ENCODE data around the gene NFKB1.
"Not testable (repeated sequence)": the region's sequence is repeated elsewhere in the genome, so short reads cannot be mapped to it uniquely, and the experiment has no call there.

Gene NFKB1

GRCh38 chr4:102604222-102604940, 103.2 kb downstream of the NFKB1 start:
- Histone ChIP-seq H3K36me3 (ENCODE audit: control insufficient read depth, low read depth, low read length) (no peaks in the 10 kb centered on the region), H3K9me3 (ENCODE audit: control insufficient read depth, low read depth, low read length) (no peaks in the 10 kb centered on the region), H3K27ac (ENCODE audit: low read length) (no peak overlapping the region), H3K4me3 (ENCODE audit: low read length) (no peak overlapping the region), H3K4me1 (ENCODE audit: control insufficient read depth, low read depth, low read length) (no peaks in the 10 kb centered on the region), H3K9ac (ENCODE audit: low read length) (no peak overlapping the region), H3K27me3 (ENCODE audit: control insufficient read depth, insufficient read depth, low read length) (no peaks in the 10 kb centered on the region)

- Histone ChIP-seq H3K9ac (ENCODE audit: low read length) (no peak overlapping the region), H3K27me3 (ENCODE audit: control insufficient read depth, insufficient read depth, low read length) (no peaks in the 10 kb centered on the region), H3K36me3 (ENCODE audit: control insufficient read depth, low read depth, low read length) (no peaks in the 10 kb centered on the region), H3K27ac (ENCODE audit: low read length) (no peak overlapping the region), H3K9me3 (ENCODE audit: control insufficient read depth, low read depth, low read length) (no peaks in the 10 kb centered on the region), H3K4me1 (ENCODE audit: control insufficient read depth, low read depth, low read length) (no peaks in the 10 kb centered on the region), H3K4me3 (ENCODE audit: low read length) (no peak overlapping the region)
Observed at GRCh38 chr4:102606261-102606660, 105.1 kb downstream of the NFKB1 start.

- Histone ChIP-seq H3K9ac (ENCODE audit: low read length) (no peak overlapping the region), H3K27me3 (ENCODE audit: control insufficient read depth, insufficient read depth, low read length) (no peaks in the 10 kb centered on the region), H3K36me3 (ENCODE audit: control insufficient read depth, low read depth, low read length) (no peaks in the 10 kb centered on the region), H3K4me3 (ENCODE audit: low read length) (no peak overlapping the region), H3K27ac (ENCODE audit: low read length) (no peak overlapping the region), H3K4me1 (ENCODE audit: control insufficient read depth, low read depth, low read length) (no peaks in the 10 kb centered on the region), H3K9me3 (ENCODE audit: control insufficient read depth, low read depth, low read length) (no peaks in the 10 kb centered on the region)
Observed at GRCh38 chr4:102606846-102607450, 105.8 kb downstream of the NFKB1 start.

- Histone ChIP-seq H3K36me3 (ENCODE audit: control insufficient read depth, low read depth, low read length) (no peaks in the 10 kb centered on the region), H3K9me3 (ENCODE audit: control insufficient read depth, low read depth, low read length) (no peaks in the 10 kb centered on the region), H3K27me3 (ENCODE audit: control insufficient read depth, insufficient read depth, low read length) (no peaks in the 10 kb centered on the region), H3K9ac (ENCODE audit: low read length) (no peak overlapping the region), H3K4me3 (ENCODE audit: low read length) (no peak overlapping the region), H3K27ac (ENCODE audit: low read length) (no peak overlapping the region), H3K4me1 (ENCODE audit: control insufficient read depth, low read depth, low read length) (no peaks in the 10 kb centered on the region)
Observed at GRCh38 chr4:102608190-102608589, 107.0 kb downstream of the NFKB1 start.

GRCh38 chr4:102610007-102610406, 108.8 kb downstream of the NFKB1 start:
- H3K27ac ChIP-seq (ENCODE audit: low read length): no peak overlapping the region
- no peaks in the 10 kb centered on the region for H3K27me3 ChIP-seq (ENCODE audit: control insufficient read depth, insufficient read depth, low read length)
- no peaks in the 10 kb centered on the region for H3K9me3 ChIP-seq (ENCODE audit: control insufficient read depth, low read depth, low read length)
- no peaks in the 10 kb centered on the region for H3K4me1 ChIP-seq (ENCODE audit: control insufficient read depth, low read depth, low read length)
- H3K36me3 ChIP-seq (ENCODE audit: control insufficient read depth, low read depth, low read length): no peaks in the 10 kb centered on the region
- no peak overlapping the region for H3K9ac ChIP-seq (ENCODE audit: low read length)
- no peak overlapping the region for H3K4me3 ChIP-seq (ENCODE audit: low read length)

- H3K4me3 ChIP-seq (ENCODE audit: low read length): no peak overlapping the region
- no peaks in the 10 kb centered on the region for H3K27me3 ChIP-seq (ENCODE audit: control insufficient read depth, insufficient read depth, low read length)
- H3K4me1 ChIP-seq (ENCODE audit: control insufficient read depth, low read depth, low read length): no peaks in the 10 kb centered on the region
- no peaks in the 10 kb centered on the region for H3K9me3 ChIP-seq (ENCODE audit: control insufficient read depth, low read depth, low read length)
- no peak overlapping the region for H3K27ac ChIP-seq (ENCODE audit: low read length)
- no peaks in the 10 kb centered on the region for H3K36me3 ChIP-seq (ENCODE audit: control insufficient read depth, low read depth, low read length)
- no peak overlapping the region for H3K9ac ChIP-seq (ENCODE audit: low read length)
Observed at GRCh38 chr4:102610476-102610875, 109.3 kb downstream of the NFKB1 start.

GRCh38 chr4:102612210-102612609, 111.1 kb downstream of the NFKB1 start:
- H3K27ac ChIP-seq (ENCODE audit: low read length): no peak overlapping the region
- peaks cover 7% of the 10 kb centered on the region for H3K4me1 ChIP-seq (ENCODE audit: control insufficient read depth, low read depth, low read length)
- no peaks in the 10 kb centered on the region for H3K9me3 ChIP-seq (ENCODE audit: control insufficient read depth, low read depth, low read length)
- H3K9ac ChIP-seq (ENCODE audit: low read length): no peak overlapping the region
- no peaks in the 10 kb centered on the region for H3K27me3 ChIP-seq (ENCODE audit: control insufficient read depth, insufficient read depth, low read length)
- no peak overlapping the region for H3K4me3 ChIP-seq (ENCODE audit: low read length)
- no peaks in the 10 kb centered on the region for H3K36me3 ChIP-seq (ENCODE audit: control insufficient read depth, low read depth, low read length)

GRCh38 chr4:102612824-102613366, 111.7 kb downstream of the NFKB1 start:
- Histone ChIP-seq H3K9me3 (ENCODE audit: control insufficient read depth, low read depth, low read length) (no peaks in the 10 kb centered on the region), H3K4me1 (ENCODE audit: control insufficient read depth, low read depth, low read length) (peaks cover 7% of the 10 kb centered on the region), H3K4me3 (ENCODE audit: low read length) (no peak overlapping the region), H3K27ac (ENCODE audit: low read length) (no peak overlapping the region), H3K36me3 (ENCODE audit: control insufficient read depth, low read depth, low read length) (no peaks in the 10 kb centered on the region), H3K27me3 (ENCODE audit: control insufficient read depth, insufficient read depth, low read length) (no peaks in the 10 kb centered on the region), H3K9ac (ENCODE audit: low read length) (no peak overlapping the region)

- peaks cover 7% of the 10 kb centered on the region for H3K4me1 ChIP-seq (ENCODE audit: control insufficient read depth, low read depth, low read length)
- no peak overlapping the region for H3K9ac ChIP-seq (ENCODE audit: low read length)
- H3K27ac ChIP-seq (ENCODE audit: low read length): no peak overlapping the region
- no peaks in the 10 kb centered on the region for H3K36me3 ChIP-seq (ENCODE audit: control insufficient read depth, low read depth, low read length)
- H3K9me3 ChIP-seq (ENCODE audit: control insufficient read depth, low read depth, low read length): no peaks in the 10 kb centered on the region
- H3K27me3 ChIP-seq (ENCODE audit: control insufficient read depth, insufficient read depth, low read length): no peaks in the 10 kb centered on the region
- H3K4me3 ChIP-seq (ENCODE audit: low read length): no peak overlapping the region
Observed at GRCh38 chr4:102614801-102615200, 113.6 kb downstream of the NFKB1 start.

GRCh38 chr4:102616636-102617035, 115.5 kb downstream of the NFKB1 start:
- Histone ChIP-seq H3K36me3 (ENCODE audit: control insufficient read depth, low read depth, low read length) (no peaks in the 10 kb centered on the region), H3K4me3 (ENCODE audit: low read length) (no peak overlapping the region), H3K4me1 (ENCODE audit: control insufficient read depth, low read depth, low read length) (peaks cover 7% of the 10 kb centered on the region), H3K27me3 (ENCODE audit: control insufficient read depth, insufficient read depth, low read length) (no peaks in the 10 kb centered on the region), H3K9me3 (ENCODE audit: control insufficient read depth, low read depth, low read length) (no peaks in the 10 kb centered on the region), H3K9ac (ENCODE audit: low read length) (no peak overlapping the region), H3K27ac (ENCODE audit: low read length) (no peak overlapping the region)

- H3K27me3 ChIP-seq (ENCODE audit: control insufficient read depth, insufficient read depth, low read length); H3K27ac ChIP-seq (ENCODE audit: low read length); H3K9ac ChIP-seq (ENCODE audit: low read length); H3K36me3 ChIP-seq (ENCODE audit: control insufficient read depth, low read depth, low read length); H3K4me1 ChIP-seq (ENCODE audit: control insufficient read depth, low read depth, low read length); H3K9me3 ChIP-seq (ENCODE audit: control insufficient read depth, low read depth, low read length); H3K4me3 ChIP-seq (ENCODE audit: low read length): not testable (repeated sequence)
Observed at GRCh38 chr4:102619021-102619420, 117.9 kb downstream of the NFKB1 start.

Data from iPS-18a (cell line).